GM19099 (cell line): ENCODE measurements around the gene NXPE1.

Source experiments
- POLR2A ChIP-seq: IDR thresholded peaks from 3 replicates; pipeline ENCODE4 v1.6.1; 2011; ENCODE audit warnings: low read depth; ENCODE audit not compliant: insufficient read length; ENCODE audit errors: extremely low read depth

Gene NXPE1

GRCh38 chr11:114569801-114570200 is 10.1 kb upstream of the NXPE1 start:
- no peak for TF ChIP-seq POLR2A

DNA sequence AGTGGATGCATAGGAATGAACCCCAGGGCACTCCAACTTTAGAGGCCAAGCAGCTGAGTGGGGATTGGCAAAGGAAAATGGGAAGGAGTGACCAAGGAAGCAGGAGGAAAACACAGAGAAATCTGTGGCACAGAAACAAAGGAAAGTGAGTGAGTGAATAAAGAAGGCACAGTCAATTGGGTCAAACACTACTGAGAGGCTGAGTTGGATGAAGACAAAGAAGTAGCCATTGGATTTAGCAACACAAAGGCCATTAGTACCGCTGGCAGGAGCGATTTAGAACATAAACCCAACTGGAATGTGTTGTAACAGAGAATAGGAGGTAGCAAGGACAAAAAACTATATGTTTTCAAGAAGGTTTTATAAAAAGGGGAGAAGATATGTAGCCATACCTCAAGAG is 6.6 kb upstream of the NXPE1 start:
- no peak for TF ChIP-seq POLR2A

GRCh38 chr11:114564831-114565230 is 5.2 kb upstream of the NXPE1 start:
- TF ChIP-seq POLR2A: no peak

DNA sequence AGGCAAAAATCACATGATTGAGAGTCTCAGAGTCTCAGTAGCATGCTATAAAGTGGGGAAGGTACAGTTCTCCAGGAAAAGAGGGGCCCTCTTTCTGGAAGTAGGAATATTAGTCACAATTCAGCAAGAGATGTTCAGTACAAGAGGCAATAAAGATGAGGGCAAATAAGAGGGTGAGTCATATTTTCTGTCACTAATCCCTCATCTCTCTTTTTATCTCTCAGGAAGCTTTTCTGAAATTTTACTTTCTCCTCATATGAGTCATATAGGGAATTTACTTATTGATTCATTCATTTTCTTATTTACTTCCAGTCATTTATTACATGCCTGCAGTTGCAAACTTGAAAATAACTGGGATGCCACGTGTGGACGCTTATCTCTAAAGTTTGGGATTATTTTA is 3.4 kb upstream of the NXPE1 start:
- no peak for TF ChIP-seq POLR2A

DNA sequence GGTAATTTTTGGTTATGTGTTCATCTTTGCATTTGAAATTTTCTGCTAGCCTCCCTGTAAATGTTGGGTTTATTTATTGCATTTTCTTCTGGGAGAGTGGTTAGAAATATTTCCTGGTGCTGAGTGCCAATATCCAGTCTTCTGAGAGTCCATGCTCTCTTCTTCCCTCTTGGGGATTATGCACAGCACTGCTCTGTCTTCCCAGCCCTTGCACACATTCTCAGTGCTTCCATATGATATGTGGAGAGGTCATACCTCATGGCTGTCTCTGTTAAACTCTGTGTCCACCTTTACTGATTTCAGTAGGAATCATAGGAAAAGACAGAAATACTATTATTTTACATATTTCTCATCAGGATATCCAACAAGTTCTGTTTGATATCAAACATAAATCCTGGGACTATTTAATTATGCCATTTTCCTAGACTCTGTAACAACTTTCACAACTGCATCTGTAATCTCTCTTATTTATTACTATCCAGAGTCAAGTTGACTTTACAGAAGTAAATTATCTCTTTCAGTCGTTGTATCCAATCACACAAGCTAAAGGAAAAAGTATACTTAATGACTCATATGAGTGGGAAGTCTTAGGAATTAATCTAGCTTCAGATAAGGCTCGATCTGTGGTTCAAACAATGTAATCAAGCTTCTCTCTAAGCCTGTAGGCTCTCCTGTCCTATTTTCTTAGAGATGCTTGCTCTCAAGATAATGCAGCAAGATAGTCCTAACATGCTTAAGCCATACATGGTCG is 2.7 kb upstream of the NXPE1 start:
- no peak for TF ChIP-seq POLR2A

GRCh38 chr11:114556135-114556534 is 3.5 kb downstream of the NXPE1 start:
- no peak for TF ChIP-seq POLR2A

GRCh38 chr11:114553642-114554041 is 6.0 kb downstream of the NXPE1 start:
- TF ChIP-seq POLR2A: no peak

DNA sequence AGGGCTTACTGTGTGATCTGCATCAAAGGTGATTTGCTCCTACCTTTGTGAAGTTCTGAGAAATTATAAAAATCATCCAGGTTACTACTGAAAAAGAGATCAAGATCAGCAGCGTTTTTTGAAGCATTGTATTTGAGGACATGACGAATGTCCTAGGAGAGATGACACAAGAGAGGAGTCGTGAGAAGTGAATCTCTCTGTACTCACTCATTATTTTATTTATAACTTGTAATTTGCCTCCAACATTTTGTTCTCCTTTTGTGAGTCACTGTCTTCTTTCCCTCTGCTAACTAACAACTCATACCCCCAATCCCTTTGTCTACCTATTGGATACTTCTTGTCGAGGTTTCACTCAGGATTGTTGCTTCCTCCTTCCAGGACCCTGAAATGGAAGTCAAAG is 8.6 kb downstream of the NXPE1 start:
- TF ChIP-seq POLR2A: no peak

- TF ChIP-seq POLR2A: no peak
These were observed 34.0 kb downstream of the NXPE1 start for GRCh38 chr11:114525682-114526081.

GRCh38 chr11:114524122-114524521 is 35.6 kb downstream of the NXPE1 start:
- TF ChIP-seq POLR2A: no peak

DNA sequence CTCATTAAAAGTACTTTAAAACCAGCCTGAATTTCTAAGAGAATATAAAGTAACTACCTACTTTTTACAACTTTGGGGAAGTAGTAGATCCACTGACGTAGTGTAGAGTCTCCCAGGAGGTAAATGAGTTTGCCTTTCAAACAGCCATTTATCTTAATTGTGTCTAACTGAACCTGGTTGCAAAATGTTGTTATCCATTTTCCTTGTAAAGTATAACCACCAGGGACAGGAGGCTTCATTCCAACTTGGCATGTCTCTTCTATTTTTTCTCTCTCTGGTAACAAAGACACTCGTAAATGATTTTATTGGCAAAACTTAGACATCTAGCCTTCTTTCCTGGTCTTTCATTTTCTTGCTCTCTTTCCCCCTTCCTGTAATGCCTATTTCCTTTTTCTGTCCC is 36.9 kb downstream of the NXPE1 start:
- no peak for TF ChIP-seq POLR2A

DNA sequence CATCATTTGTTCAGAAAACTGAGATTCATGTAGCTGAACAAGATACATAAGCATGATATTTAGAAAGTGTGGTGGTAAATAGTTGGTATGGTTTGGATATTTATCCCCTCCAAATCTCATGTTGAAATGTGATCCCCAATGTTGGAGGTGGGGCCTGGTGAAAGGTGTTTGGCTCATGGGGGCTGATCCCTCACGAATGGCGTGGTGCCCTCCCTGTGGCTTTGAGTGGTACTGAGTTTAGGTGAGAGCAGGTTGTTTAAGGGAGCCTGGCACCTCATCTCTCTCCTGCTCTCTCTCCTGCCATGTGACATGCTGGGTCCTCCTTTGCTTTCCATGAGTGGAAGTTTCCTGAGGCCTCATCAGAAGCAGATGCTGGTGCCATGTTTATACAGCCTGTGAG is 48.1 kb downstream of the NXPE1 start:
- no peak for TF ChIP-seq POLR2A

DNA sequence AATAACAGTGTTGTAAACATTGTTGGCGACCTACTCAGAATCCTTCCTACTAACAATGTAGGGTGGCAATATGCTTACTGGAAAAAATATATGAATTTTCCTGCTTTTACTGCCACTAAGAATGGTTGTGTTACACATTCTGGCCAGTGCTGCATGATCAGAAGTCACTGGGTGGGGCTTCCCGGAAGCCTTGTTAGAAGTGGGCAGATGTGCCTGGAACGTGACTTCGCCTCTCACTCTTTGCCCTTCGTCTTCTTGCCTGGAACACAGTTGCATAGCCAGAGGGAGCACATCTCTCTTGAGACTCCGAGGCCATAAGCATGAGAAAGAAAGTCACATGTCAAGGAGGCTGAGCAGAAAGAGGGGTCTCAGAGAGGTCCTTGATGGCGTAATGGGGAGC is 48.6 kb downstream of the NXPE1 start:
- no peak for TF ChIP-seq POLR2A

GRCh38 chr11:114501901-114502300 is 57.8 kb downstream of the NXPE1 start:
- no peak for TF ChIP-seq POLR2A

DNA sequence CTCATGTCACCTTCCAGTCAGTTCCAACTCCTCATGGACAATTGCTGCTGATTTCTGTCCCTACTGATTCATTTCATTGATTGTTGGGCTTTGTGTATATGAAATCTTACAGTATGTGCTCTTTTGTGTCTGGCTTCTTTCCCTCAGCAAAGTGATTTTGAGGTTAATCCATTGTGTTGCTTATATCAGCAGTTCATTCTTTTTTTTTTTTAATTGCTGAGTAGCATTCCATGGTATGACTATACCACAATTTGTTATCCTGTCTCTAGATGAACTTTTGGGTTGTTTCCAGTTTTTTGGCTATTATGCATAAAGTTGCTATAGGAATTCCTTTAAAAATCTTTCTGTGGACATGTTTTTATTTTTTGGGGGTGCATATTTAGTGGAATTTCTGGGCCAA is 59.9 kb downstream of the NXPE1 start:
- TF ChIP-seq POLR2A: no peak

DNA sequence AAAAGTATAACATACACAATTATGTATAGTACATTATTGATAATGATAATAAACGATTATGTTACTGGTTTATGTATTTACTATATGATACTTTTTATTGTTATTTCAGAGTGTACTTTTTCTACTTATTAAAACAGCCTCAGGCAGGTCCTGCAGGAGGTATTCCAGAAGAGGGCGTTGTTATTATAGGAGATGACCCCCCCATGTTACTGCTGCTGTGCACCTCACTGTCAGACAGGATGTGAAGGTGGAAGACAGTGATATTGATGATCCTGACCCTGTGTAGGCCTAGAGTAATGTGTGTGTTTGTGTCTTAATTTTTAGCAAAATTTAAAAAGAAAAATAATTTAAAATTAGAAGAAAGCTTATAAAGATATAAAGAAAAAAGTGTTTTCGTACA is 62.8 kb downstream of the NXPE1 start:
- TF ChIP-seq POLR2A: no peak

DNA sequence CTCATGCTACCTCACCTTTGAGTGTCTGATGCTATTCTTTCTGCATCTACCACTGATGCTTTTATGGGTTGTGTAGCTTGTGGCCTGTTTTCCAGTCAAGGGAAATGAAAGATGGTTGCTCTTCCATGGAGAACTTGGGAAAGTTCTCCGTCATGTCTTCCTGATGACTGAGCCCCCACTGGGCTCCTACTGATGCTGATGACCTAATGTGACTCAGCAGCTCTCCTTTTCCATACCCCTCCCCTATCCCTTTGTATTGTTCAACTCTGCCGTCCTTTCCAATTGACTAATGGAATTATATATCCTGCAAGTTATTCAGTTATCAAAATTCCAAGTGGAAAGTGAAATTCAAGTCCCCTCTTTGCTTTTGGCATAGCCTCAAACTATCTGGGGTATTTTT is 75.8 kb downstream of the NXPE1 start:
- no peak for TF ChIP-seq POLR2A

DNA sequence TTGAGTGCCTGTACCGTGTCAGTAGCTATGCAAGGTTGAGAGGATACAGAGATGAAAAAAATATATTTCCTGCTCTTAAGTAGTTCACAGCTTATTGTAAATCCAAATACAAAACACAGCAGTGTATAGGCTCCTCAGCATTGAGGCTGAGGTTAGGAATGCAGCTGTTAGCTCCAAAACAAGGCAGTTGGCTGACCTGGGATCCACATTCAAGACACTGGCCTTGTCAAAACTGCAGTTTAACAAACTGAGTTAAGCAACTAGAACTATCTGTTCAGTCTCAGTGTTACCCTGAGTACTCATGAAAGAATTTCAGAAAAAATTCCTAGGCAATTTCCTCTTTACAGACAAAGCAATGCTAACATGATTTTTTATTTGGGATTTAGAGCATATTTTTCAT is 77.6 kb downstream of the NXPE1 start:
- TF ChIP-seq POLR2A: no peak

DNA sequence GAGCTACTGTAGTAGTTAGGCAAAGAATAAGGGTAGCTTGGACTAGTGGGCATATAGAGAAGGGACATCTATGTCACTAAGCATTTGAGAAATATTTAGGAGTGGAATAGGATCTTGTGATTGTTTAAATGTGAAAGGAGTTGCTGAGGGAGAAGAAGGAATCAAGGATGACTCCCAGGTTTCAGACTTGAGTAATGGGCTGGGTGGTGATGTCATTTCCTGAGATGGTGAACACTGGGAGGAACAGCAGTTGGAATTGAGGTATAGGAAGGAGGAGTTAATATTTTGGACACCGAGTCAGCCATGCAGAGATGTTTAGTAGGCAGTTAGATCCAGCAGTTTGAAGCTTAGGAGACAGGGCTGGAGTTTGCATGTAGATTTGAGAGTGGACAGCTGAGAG is 80.3 kb downstream of the NXPE1 start:
- no peak for TF ChIP-seq POLR2A
